Measurements from ENCODE around the gene OTUB1.

DNA sequence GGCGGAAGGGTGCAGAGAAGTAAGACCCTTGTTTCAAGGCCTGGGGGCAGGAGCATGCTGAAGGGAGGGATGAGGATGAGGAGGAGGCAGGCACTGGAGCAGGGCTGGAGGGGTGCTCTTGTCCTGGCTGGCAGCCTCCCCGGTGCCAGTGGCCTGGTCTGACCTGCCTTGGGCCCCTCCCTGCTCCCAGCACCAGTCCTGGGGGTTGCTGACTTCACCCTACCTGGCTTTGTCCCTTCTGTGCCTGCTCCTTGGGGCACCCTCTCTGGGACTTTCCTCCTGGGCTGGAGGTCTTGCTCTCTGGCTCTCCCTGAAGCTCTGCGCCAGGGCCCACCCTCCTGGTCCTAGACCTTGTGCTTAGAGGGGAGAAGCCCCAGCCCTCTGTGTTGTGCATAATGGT lies 44.8 kb downstream of the OTUB1 start:
- TF ChIP-seq SAP130 (CRISPR knock-in tag; IDR thresholded peaks at IDR 0.05; ENCODE audit: low read depth) (no peak), TCF7 (IDR thresholded peaks at IDR 0.05; ENCODE audit: low read depth) (no peak), EHMT2 (IDR thresholded peaks at IDR 0.05; ENCODE audit: borderline replicate concordance, low read depth, low read length) (no peak), SPEN (CRISPR knock-in tag; IDR thresholded peaks at IDR 0.05; ENCODE audit: low read depth) (no peak), ZBTB8A (CRISPR knock-in tag; IDR thresholded peaks at IDR 0.05; ENCODE audit: borderline replicate concordance, low read depth) (no peak), CTCF (CRISPR knock-in tag; IDR thresholded peaks at IDR 0.05) (no peak), MTERF4 (CRISPR knock-in tag; IDR thresholded peaks at IDR 0.05) (no peak), HIVEP1 (CRISPR knock-in tag; IDR thresholded peaks at IDR 0.05) (no peak)
- TF ChIP-seq, protein P1, sequence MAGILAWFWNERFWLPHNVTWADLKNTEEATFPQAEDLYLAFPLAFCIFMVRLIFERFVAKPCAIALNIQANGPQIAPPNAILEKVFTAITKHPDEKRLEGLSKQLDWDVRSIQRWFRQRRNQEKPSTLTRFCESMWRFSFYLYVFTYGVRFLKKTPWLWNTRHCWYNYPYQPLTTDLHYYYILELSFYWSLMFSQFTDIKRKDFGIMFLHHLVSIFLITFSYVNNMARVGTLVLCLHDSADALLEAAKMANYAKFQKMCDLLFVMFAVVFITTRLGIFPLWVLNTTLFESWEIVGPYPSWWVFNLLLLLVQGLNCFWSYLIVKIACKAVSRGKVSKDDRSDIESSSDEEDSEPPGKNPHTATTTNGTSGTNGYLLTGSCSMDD (CRISPR knock-in tag; IDR thresholded peaks at IDR 0.05): no peak
